IMR-90 (cell line): ENCODE measurements around the gene GAL. TPM values are rescaled to one million over a fixed set of nuclear protein-coding genes. Genes with fewer than 3 reads are reported as not detected.
A peak's percentile ranks its signal among the peaks of the same experiment; 100 is the strongest.

Experiments
- ATAC-seq: fragments of 200-7000 bp; cut with Tn5 transposase; 2 replicates; pipeline ENCODE4 v1.9.1; 2020; ENCODE audit warnings: low read depth, mild to moderate bottlenecking, moderate library complexity
- BruUV-seq: library from RNA; stranded (reverse); fragments of 400-500 nt; replicated peaks from 2 replicates; lab custom pipeline; 2021; lab: Mats Ljungman, UMichigan
- CTCF ChIA-PET: fragments of 300-600 bp; formaldehyde crosslinking; extraction: SDS; loops from one replicate; lab custom pipeline; 2021; ENCODE audit warnings: antibody characterized with exemption; lab: Yijun Ruan, JAX
- POLR2A ChIA-PET: fragments of 300-600 bp; sonication (Branson Sonifier 250); formaldehyde crosslinking; loops from one replicate; lab custom pipeline; 2022; ENCODE audit warnings: antibody characterized with exemption; ENCODE audit not compliant: unreplicated experiment; lab: Charles Lee
- DNase-seq: peaks from one replicate; pipeline ENCODE4 v3.0.0; 2013
- H2AFZ ChIP-seq: replicated peaks from 2 replicates; pipeline ENCODE3; 2013; ENCODE audit warnings: low read length, mild to moderate bottlenecking; ENCODE audit not compliant: poor library complexity
- H2AK5ac ChIP-seq: 2 replicates; pipeline ENCODE4 v1.6.1; 2013; ENCODE audit warnings: low read depth, low read length, inconsistent platforms
- H2AK9ac ChIP-seq: replicated peaks from 2 replicates; pipeline ENCODE3; 2013; ENCODE audit warnings: mild to moderate bottlenecking, low read depth, low read length, moderate library complexity; ENCODE audit not compliant: poor library complexity
- H2BK120ac ChIP-seq: 2 replicates; pipeline ENCODE4 v1.6.1; 2013; ENCODE audit warnings: low read depth, low read length, inconsistent platforms
- H2BK15ac ChIP-seq: 3 replicates; pipeline ENCODE4 v1.6.1; 2013; ENCODE audit warnings: low read depth, low read length, inconsistent platforms
- H2BK20ac ChIP-seq: 2 replicates; pipeline ENCODE4 v1.6.1; 2013; ENCODE audit warnings: low read depth, mild to moderate bottlenecking, inconsistent platforms, low read length, moderate library complexity
- H2BK5ac ChIP-seq: 2 replicates; pipeline ENCODE4 v1.6.1; 2013; ENCODE audit warnings: mild to moderate bottlenecking, low read depth, low read length, inconsistent platforms; ENCODE audit not compliant: poor library complexity, severe bottlenecking
- H3K14ac ChIP-seq: replicated peaks from 2 replicates; pipeline ENCODE4 v1.6.1; 2013; ENCODE audit warnings: low read depth, low read length, inconsistent platforms
- H3K18ac ChIP-seq: 2 replicates; pipeline ENCODE4 v1.6.1; 2013; ENCODE audit warnings: low read depth, low read length, control low read depth
- H3K23ac ChIP-seq: 2 replicates; pipeline ENCODE4 v1.6.1; 2013; ENCODE audit warnings: low read depth, low read length, inconsistent platforms
- H3K27ac ChIP-seq: 2 replicates; pipeline ENCODE4 v1.5.1; 2013; ENCODE audit warnings: mild to moderate bottlenecking, control low read depth, low read length; ENCODE audit not compliant: insufficient read depth
- H3K27me3 ChIP-seq: 2 replicates; pipeline ENCODE4 v1.6.1; 2013; ENCODE audit warnings: low read length; ENCODE audit not compliant: control insufficient read depth, insufficient read depth
- H3K36me3 ChIP-seq: 2 replicates; pipeline ENCODE4 v1.6.1; 2013; ENCODE audit warnings: low read length, mixed read lengths; ENCODE audit not compliant: control insufficient read depth, insufficient read depth
- H3K4ac ChIP-seq: 2 replicates; pipeline ENCODE4 v1.6.1; 2013; ENCODE audit warnings: low read depth, low read length, inconsistent platforms
- H3K4me1 ChIP-seq: 2 replicates; pipeline ENCODE4 v1.6.1; 2013; ENCODE audit warnings: low read length, mixed read lengths; ENCODE audit not compliant: control insufficient read depth, insufficient read depth
- H3K4me2 ChIP-seq: 2 replicates; pipeline ENCODE4 v1.6.1; 2013; ENCODE audit warnings: low read depth, mild to moderate bottlenecking, control low read depth, low read length, moderate library complexity
- H3K4me3 ChIP-seq: 2 replicates; pipeline ENCODE4 v1.5.1; 2013; ENCODE audit warnings: low read depth, mild to moderate bottlenecking, control low read depth, low read length, moderate library complexity; ENCODE audit not compliant: insufficient read depth
- H3K56ac ChIP-seq: 2 replicates; pipeline ENCODE4 v1.6.1; 2013; ENCODE audit warnings: low read length, inconsistent platforms; ENCODE audit not compliant: insufficient read depth; ENCODE audit errors: extremely low read depth
- H3K79me1 ChIP-seq, 2 experiments: 2 replicates each; pipeline ENCODE4 v1.6.1; 2013; ENCODE audit warnings: low read length in 2 of 2, inconsistent platforms in 1 of 2, low read depth in 1 of 2
- H3K9ac ChIP-seq: 2 replicates; pipeline ENCODE4 v1.6.1; 2013; ENCODE audit warnings: low read depth, low read length, control low read depth
- H3K9me1 ChIP-seq: 2 replicates; pipeline ENCODE4 v1.6.1; 2013; ENCODE audit warnings: low read length, inconsistent platforms; ENCODE audit not compliant: insufficient read depth
- H3K9me3 ChIP-seq: 2 replicates; pipeline ENCODE4 v1.6.1; 2013; ENCODE audit warnings: low read length; ENCODE audit not compliant: control insufficient read depth, insufficient read depth
- H4K20me1 ChIP-seq: 2 replicates; pipeline ENCODE4 v1.6.1; 2013; ENCODE audit warnings: low read length, inconsistent platforms; ENCODE audit not compliant: insufficient read depth
- H4K5ac ChIP-seq: 2 replicates; pipeline ENCODE4 v1.6.1; 2013; ENCODE audit warnings: mild to moderate bottlenecking, low read depth, low read length, control low read depth
- H4K8ac ChIP-seq, 2 experiments: 2 replicates each; pipeline ENCODE4 v1.6.1; 2013; ENCODE audit warnings: low read depth in 2 of 2, low read length in 2 of 2, control low read depth in 1 of 2, inconsistent platforms in 1 of 2
- H4K91ac ChIP-seq: 2 replicates; pipeline ENCODE4 v1.6.1; 2013; ENCODE audit warnings: low read depth, low read length, inconsistent platforms; ENCODE audit not compliant: insufficient read depth
- CTCF ChIP-seq: conservative IDR thresholded peaks from 2 replicates; pipeline ENCODE4 v1.5.1; 2012; ENCODE audit warnings: mild to moderate bottlenecking, low read depth, low read length, improper control_type of control experiment
- FOS ChIP-seq: fragments of 150-350 bp; IDR thresholded peaks from 2 replicates; pipeline ENCODE4 v1.6.1; 2016; ENCODE audit warnings: low read depth, low read length
- MAZ ChIP-seq: IDR thresholded peaks from 2 replicates; pipeline ENCODE4 v1.6.1; 2012; ENCODE audit warnings: low read depth, mild to moderate bottlenecking, low read length, improper control_type of control experiment, moderate library complexity, borderline replicate concordance
- WGBS, 2 experiments: methylation state at CpG; one replicate each; pipeline versions ENCODE4 v1.1.5 to v1.1.7; 2013; ENCODE audit warnings: missing lambda C conversion rate in 2 of 2; ENCODE audit not compliant: insufficient read length in 1 of 2; ENCODE audit errors: extremely low coverage in 2 of 2; 5-methylcytosine and 5-hydroxymethylcytosine counted together
- dilution Hi-C: fragments of 300-500 bp; cut with HindIII; formaldehyde crosslinking; loops from one replicate; pipeline ENCODE4 v1.14.3; 2018; ENCODE audit warnings: low sequenced_read_pairs; ENCODE audit not compliant: unreplicated experiment
- in situ Hi-C: fragments of 300-500 bp; cut with MboI; formaldehyde crosslinking; loops from 3 replicates; pipeline ENCODE4 v1.14.3; 2019; ENCODE audit warnings: low sequenced_read_pairs, inconsistent platforms, mixed read lengths
- intact Hi-C: fragments of 100-400 bp; cut with micrococcal nuclease; formaldehyde crosslinking; loops from 2 replicates; pipeline ENCODE4 v1.10.0; 2022
- polyA plus RNA-seq, 3 experiments: library from polyadenylated mRNA; depleted of rRNA; stranded (reverse); fragments of >200 nt; gene quantifications; 2 replicates each; pipeline ENCODE4 v1.2.3, GENCODE V29; 2012; ENCODE audit warnings: low replicate concordance in 1 of 3
- total RNA-seq: library from RNA; depleted of rRNA; stranded (reverse); fragments of >200 nt; gene quantifications from 2 replicates; pipeline ENCODE4 v1.2.3, GENCODE V29; 2012

The GAL gene
- total and polyA plus RNA-seq, 2 of the 4 experiments (the other 2 are of a cell fraction) = 2.0 TPM; not detected in 1

- no peak overlapping the region for H3K4me3 ChIP-seq
- no TSS peak for BruUV-seq
- no peaks in the 10 kb centered on the region for H3K79me1 ChIP-seq
- H3K27ac ChIP-seq = no peak overlapping the region
- H2BK120ac ChIP-seq = no peak overlapping the region
- H3K9ac ChIP-seq = no peak overlapping the region
- H3K36me3 ChIP-seq = no peaks in the 10 kb centered on the region
- no CpG with 5 or more reads among the region's 6 CpGs for WGBS, 2 experiments
- ATAC-seq (peak; percentile 49; the same call in 1 of the 2 replicates), DNase-seq (peak; percentile 8)
- peaks cover 2% of the 10 kb centered on the region; the same call in 1 of the 2 replicates for H3K9me3 ChIP-seq
- peak; percentile 27 for TF ChIP-seq CTCF
- TF ChIP-seq FOS = no peak
- no peak for TF ChIP-seq MAZ
- no peak overlapping the region for H2BK20ac ChIP-seq
- no peak overlapping the region for H4K8ac ChIP-seq
- H2AFZ ChIP-seq = no peak overlapping the region
- in situ Hi-C loops = no loop called here
- CTCF ChIA-PET = no interaction called here
- H3K4me1 ChIP-seq = no peaks in the 10 kb centered on the region
- no peak overlapping the region for H2BK15ac ChIP-seq
- peaks cover 3% of the 10 kb centered on the region; the same call in 1 of the 2 replicates for H3K9me1 ChIP-seq
- dilution Hi-C loops = no loop called here
- no peak overlapping the region for H3K4me2 ChIP-seq
- H2BK5ac ChIP-seq = no peak overlapping the region
- H3K23ac ChIP-seq = no peak overlapping the region
- H3K14ac ChIP-seq = no peak overlapping the region
- H3K4ac ChIP-seq = no peak overlapping the region
- no peak overlapping the region for H4K5ac ChIP-seq
- no peaks in the 10 kb centered on the region for H4K20me1 ChIP-seq
- POLR2A ChIA-PET = no interaction called here
- no peak overlapping the region for H2AK9ac ChIP-seq
- intact Hi-C loops = loop anchor here (5.0 to 10.0 kb wide), 2 partner anchors 95 to 113 kb away; no protein-coding TSS in a partner anchor
- no peak overlapping the region for H3K56ac ChIP-seq
- peaks cover 34% of the 10 kb centered on the region for H3K27me3 ChIP-seq
- no peak overlapping the region for H3K18ac ChIP-seq
- no peak overlapping the region for H2AK5ac ChIP-seq
- H4K91ac ChIP-seq = no peak overlapping the region
Observed at GRCh38 chr11:68727783-68728182, 43.4 kb downstream of the GAL start.
